Caki2 (cell line): Measurements from ENCODE around the gene BEND5. TPM values are rescaled to one million over a fixed set of nuclear protein-coding genes. Genes with fewer than 3 reads are reported as not detected.

Source experiments
- DNase-seq: peaks from one replicate; pipeline ENCODE4 v3.0.0-alpha.2; 2015; ENCODE audit warnings: low read depth
- in situ Hi-C: cut with HindIII; loops from 2 replicates; pipeline ENCODE4 v1.10.0; 2016; ENCODE audit warnings: low sequenced_read_pairs, low pct_unique_long_range_greater_than_20kb, mixed read lengths
- total RNA-seq: library from RNA; depleted of rRNA; stranded (reverse); fragments of >200 nt; shearing (Covaris generic); gene quantifications from 2 replicates; pipeline ENCODE4 v1.2.3, GENCODE V29; 2014; ENCODE audit warnings: low replicate concordance

Gene BEND5
- total RNA-seq, 1 experiment from 2014 or later: 0.07 TPM

DNA sequence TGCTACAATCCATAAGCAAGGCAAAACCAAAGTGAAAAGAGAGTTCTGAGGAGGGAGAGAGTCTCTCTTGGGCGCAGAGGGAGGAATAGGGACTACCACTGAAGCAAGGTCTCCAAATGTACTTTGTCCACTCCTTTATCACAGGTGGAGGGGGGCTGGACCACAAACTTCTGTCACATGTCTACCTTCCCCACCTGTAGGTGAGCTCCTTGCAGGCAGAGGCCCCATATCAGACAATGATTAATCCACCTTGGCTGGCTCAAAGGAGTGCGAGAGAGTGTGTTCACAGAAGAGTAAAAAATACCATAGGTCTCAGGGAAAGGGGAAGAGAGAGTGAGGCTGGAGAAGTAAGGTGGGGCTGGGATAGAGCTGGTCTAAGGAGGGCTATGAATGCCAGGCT, 4.5 kb downstream of the BEND5 start:
- in situ Hi-C loops: no loop called here
- no peak for DNase-seq

DNA sequence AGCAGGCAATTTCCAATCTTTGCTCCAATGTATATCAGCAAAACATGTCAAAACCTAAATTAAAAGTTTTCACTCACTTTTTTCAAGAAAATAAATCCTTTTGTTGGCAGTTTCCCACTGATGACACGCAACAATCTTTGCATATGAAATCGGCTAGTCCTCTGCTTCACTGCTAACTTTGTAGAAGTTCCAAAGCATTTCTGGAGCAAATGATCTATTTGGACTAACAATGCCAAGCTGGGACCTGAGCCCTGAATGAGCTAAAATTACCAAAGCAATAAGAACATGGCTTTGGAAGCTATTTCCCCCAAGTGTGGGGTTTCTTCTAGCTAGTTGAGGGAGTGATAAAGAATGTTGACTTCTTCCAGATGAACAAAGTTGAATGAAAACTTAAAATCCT, 5.1 kb downstream of the BEND5 start:
- in situ Hi-C loops: no loop called here
- DNase-seq: no peak

DNA sequence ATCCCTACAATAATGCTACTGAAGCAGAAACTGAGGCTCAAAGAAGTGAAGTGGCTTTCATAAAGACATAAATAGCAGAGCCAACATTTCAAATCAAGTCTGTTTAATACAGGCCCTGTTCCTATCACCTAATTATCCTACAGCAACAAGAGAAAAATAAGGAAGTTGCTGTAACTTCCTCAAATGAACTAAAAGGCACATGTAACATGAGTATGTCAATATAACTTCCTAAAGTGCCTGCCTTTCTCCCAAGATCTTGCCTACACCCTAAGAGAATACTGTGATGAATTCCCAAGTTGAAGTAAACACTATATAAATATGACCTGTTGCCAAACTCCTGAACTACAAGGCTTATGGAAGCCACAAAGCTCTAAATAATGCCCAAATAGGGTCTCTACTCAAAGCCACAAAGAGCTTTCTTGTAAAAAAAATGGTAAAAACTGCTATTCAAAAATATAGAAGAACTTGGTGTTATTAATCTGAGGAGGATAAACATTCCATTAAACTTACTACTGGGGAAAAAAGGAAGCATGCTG, 8.6 kb downstream of the BEND5 start:
- no peak for DNase-seq
- in situ Hi-C loops: no loop called here

DNA sequence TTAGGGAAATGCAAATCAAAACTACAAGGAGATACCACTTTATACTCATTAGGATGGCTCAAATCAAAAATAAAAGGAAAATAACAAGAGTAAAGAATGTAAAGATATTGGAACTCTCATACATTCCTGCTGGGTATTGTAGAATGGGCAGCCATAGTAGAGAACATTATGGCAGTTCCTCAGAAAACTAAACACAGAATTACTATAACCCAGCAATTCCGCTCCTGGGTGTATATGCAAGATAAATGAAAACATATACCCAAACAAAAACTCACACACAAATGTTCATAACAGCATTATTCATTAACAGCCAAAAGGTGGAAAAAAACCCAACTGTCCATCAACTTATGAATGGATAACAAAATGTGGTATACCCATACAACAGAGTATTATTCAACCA, 11.4 kb downstream of the BEND5 start:
- DNase-seq: no peak
- in situ Hi-C loops: no loop called here

DNA sequence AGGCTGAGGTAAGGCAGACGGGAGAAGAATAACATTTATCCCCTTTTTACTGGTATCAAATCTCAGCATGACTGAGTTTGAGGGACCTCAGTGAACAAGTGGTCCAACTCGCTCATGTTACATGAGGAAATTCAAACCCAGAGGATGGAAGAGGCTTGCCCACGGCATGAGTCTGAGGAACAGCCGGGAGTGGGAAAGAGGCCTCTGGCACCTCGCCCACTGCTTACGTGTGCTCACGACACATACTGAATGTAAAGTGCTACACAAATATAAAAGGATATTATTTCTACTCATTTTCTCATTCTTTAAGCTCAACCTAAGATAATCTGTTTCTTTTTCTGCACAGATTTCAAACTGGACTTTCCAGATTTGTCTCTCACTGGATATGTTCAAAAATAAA, 14.7 kb downstream of the BEND5 start:
- in situ Hi-C loops: no loop called here

DNA sequence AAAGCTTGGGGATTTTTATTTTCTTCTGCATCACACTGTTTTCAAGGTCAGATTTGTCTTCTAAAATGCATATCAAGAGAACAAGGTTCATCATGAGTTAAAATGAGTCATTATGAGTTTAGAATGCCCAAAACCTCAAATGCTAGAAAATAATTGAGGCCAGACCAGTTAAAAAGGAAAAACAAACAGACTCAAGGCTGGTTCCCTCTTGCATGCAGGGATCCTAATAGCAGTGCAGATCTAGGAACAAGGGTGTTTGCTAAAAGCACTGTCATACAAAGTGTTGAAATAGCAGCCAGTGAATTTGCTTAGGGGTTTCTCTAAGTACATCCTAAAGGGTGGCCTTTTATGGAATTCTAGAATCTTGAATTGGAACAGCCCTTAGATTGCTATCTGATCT, 15.3 kb downstream of the BEND5 start:
- in situ Hi-C loops: no loop called here
- no peak for DNase-seq

More for the DNA sequence above, 14.7 kb downstream of the BEND5 start:
- DNase-seq: no peak

DNA sequence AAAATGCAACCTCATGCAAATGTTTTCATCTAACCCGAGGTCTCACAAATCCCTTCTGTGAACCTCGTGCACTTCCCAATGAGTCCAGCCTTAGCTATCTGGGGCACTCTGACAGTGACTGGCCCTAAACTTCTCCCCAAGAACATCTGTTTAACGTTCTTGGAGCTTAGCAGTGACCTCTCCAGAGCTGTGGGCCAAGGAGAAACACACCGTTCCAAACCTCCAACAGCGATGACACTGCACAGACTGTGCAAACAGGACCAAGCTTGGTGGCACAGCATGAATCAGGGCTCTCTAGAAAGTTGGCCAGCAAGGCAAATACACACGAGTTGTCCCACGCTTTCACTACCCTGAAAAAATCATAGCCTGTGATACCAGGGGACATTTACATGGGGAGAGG, 15.8 kb downstream of the BEND5 start:
- no peak for DNase-seq

DNA sequence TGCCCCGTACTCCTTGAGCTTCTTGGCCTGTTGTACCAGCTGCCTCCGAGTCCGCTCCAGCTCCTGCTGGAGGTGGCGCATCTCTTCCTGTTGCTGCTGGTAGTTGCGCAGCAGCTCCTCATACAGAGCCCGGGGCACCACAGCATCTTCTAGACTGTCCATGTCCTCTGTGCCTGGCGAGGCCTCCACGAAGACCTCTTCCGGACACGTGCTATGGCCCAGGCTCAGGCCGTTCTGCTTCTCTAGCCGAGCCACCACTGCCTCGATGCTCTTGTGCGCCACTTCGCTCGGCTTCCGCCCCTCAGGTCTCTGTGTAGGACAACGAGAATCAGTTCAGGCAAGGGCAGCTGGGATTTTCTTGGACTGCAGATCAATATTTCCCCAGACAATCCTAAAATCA, 17.7 kb downstream of the BEND5 start:
- in situ Hi-C loops: no loop called here
- no peak for DNase-seq

More for the DNA sequence above, 15.8 kb downstream of the BEND5 start:
- in situ Hi-C loops: no loop called here

DNA sequence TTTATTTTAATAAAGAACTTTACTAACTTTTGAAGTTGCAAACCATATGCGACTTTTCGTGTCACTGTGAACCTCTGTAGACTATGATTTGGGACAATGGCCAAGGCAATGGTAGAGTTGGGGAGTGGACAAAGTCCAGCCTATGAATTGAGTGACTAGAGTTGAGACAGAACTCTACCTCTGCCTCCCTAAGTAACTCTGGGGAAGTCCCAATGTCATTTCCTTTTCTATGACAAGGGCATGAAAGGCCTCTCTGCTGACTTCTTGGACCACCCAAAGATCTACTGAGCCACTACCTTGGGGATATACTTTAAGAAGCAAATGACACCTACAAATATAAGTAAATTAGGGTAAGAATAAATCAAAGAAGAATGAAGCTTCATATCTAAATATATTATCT, 19.3 kb downstream of the BEND5 start:
- in situ Hi-C loops: no loop called here
- DNase-seq: no peak

DNA sequence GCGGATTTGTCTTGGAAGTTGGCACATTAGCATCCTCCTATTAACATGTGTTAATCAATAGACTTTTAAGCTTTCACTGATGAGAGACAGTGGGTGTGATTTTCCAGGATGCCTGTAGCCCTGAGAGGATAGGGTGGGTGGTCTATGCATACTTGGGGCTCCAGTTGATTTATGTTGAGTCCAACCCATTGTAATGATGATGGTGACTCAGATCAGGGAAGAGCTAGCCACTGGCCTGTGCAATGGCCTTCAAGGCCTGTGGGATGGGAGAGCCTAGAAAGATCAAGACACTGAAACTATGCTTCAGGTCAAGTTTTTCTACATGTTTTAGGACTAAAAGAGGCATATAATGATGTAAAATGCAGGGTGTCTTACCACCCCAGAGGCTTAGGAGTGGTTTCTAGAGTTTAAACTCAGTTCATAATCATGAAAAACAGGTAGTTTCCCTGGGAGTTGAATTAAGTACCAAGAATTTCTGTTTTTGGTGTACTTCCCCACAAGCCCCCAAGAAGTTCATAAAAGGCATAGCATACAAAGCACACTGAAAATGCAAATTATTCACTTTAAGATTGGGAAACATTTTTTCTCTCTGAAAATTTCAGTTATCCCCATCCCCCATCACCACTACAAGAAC, 19.9 kb downstream of the BEND5 start:
- DNase-seq: no peak
- in situ Hi-C loops: no loop called here

DNA sequence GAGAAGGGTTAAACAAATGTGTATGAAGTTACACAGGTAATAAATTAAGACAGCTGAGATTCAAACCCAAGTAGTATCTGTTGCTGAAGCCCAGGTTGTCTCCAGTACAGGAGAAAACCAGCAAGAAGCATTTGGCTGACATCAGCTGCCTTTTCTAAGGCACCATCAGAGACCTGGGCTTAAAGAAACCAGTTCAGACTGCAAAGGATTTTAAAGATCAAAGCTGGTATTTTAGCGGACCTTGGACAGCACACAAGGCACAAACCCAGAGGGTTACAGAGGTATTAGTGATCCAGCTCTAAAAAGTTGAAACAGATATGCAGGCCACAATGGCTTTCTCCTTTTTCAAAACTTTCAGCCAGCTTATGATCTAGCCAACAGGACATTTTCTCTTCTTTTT, 23.4 kb downstream of the BEND5 start:
- DNase-seq: no peak
- in situ Hi-C loops: no loop called here

DNA sequence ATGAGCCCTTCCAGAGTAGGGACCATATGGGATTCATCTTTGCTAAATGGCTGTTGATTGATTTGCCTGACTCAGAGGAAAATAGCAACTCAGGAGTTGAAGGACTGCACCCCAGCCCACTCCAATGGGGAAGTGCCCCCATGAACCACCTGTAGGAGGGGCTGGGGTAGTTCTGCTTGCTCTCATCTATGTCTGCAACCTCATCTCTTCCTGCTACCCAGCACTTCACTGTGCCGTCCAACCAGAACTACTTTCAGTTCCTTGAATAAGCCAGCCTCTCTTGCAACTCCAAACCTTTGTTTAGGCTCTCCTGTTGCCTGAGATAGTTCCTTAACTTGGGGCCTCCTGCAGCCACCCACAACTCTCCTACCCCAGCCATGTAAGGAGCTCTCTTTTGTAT, 26.6 kb downstream of the BEND5 start:
- in situ Hi-C loops: no loop called here
- no peak for DNase-seq

DNA sequence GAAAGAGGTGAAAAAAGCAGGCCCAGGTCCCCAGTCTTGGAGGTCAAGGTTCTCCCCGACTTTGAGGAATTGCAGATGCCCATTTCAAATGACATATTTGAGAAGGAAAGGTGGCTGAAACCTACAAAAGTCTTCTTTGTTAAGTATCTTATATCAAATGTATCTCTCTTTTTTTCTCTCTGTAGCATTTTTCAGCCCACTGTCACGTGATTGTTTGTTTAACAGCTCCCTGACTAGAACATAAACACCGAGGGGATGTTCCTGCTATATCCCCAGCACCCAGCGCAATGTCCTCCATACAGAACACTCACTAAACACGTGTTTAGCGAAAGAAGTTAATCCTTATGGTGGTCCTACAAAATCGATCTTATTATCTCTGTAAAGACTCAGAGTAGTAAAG, 27.6 kb downstream of the BEND5 start:
- in situ Hi-C loops: no loop called here
- DNase-seq: no peak

DNA sequence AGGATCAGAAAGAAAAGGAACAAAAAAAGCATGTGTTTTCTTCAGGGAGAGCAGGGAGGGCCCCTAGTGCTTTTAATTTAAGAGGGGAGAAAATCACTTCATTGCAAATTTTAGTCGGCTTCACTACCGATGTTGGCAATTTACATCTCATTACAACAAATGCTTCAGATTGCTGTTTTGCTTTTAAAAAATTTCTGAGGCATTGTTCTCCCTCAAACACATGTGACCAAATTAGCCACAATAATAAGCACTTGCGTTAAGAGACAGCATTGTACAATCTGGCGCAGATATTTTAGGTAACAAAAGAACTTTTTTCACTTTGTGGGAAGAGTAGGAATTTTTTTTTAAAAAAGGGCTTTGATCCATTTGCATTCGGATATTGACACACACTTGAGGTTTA, 29.8 kb downstream of the BEND5 start:
- DNase-seq: no peak
- in situ Hi-C loops: no loop called here

DNA sequence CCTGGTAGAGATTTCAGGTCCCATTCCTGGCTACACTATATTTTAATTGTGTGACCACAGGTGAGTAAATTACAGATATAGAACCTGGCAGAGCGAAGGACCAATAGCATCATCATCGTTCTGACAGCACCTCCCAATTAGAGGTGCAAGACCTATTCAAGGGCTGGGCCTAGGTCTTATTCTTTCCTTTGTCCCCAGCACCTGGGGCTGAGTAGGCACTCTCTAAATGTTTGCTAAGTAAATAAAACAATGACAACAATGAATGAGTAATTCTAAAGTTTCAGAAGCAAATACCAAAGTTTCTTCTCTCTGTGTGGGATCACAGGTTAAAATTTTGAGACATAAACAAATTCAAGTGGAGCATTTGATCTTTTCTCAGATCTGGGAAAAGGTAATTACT, 32.7 kb downstream of the BEND5 start:
- in situ Hi-C loops: no loop called here
- no peak for DNase-seq

DNA sequence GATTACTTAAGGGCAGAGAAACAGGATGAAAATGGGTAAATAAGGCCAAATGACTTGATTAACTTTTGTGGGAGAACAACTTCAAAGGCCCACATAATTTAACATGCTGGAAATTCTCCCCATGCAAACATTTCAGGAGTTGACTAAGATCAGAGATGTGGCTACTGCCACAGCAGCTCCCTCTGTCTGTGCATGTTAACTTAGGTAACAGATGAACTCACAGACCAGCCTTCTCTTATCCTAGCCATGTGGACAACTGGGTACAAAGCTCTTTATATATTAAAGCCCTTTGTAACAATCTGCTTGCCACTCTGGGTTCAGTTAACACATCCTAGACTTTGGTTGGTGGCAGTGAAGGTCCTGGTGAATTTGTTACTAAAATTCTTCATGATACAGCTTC, 33.2 kb downstream of the BEND5 start:
- in situ Hi-C loops: no loop called here

DNA sequence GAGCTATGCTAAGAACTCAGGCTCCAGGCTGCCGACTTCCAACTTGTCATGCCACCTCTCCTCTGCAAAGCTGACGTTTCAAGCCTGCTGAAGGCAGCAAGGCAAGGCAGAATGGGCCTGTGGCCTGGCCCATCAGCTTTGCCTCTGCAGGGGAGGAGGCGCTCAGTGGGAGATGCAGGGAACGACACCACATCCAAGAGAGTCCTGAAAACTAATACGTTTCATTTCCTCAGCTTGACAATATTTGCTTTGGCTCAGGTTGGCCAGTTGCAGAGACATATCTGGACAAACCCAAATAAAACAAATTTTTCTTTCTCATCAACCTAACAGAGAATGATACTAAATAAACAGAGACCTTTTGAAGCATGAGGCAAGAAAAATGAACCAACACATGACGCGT, 35.3 kb downstream of the BEND5 start:
- DNase-seq: no peak
- in situ Hi-C loops: no loop called here

More for the DNA sequence above, 33.2 kb downstream of the BEND5 start:
- no peak for DNase-seq

DNA sequence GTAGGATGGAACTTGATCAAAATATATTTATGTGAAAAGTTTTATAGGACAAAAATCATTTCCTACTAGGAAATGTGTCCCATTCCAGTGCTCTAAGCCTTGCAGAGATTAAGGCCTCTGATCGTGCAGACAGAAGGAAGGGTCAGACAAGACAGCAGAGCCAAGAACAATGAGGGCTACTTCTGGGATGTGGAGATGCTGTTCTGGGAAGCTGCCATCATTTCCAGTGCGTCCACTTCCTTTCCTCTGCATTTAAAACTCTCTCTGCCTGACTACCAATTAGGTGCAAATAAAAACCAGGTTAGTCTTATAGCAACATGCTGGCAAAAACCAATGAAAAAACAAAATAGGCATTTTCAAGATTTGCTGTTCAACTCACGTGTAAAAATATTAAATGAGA, 36.1 kb downstream of the BEND5 start:
- no peak for DNase-seq
- in situ Hi-C loops: no loop called here

DNA sequence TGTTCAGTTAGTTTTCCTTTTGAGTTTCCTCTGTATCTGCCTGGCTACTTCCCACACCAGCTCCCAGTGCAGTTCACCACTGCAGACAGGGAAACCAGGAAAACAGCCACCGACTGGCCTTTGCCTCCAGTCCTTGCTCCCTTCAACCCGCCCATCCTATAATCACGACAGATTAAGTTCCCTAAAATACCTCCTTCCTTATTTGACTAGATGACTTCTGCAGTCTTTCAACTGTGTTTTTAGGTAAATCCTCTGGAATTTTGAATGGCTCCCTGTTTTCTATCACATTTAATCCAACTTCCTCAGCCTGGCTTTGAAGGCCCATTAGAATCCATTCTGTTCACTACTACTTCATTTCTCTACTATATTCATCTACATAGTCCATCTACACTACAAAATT, 37.6 kb downstream of the BEND5 start:
- in situ Hi-C loops: no loop called here
- no peak for DNase-seq

DNA sequence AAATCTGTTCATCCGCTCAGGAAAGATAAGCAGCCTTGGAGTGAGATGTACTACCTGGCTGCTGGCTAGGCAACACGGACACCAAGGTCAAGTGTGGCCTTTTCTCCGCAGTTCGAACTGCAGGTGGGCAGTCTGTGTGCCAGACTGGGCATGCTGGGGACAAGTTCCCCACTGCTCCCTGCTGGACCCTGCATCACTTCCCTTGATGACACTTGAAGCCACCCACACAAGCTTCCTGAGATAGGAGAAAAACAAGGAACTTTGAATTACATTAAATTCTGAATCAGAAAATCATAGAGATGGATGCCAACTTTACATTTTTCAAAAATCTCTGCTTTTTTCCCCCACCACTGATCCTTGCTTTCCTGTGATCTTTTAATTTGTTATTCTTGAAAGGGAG, 38.3 kb downstream of the BEND5 start:
- in situ Hi-C loops: no loop called here
- DNase-seq: no peak
